ENCODE measurements around the gene FOXF1. TPM values are rescaled to one million over a fixed set of nuclear protein-coding genes. Genes with fewer than 3 reads are reported as not detected.

Gene FOXF1
- total and polyA plus RNA-seq, 9 of the 15 experiments (the other 6 are each of a cell fraction or from before 2014, with no cell fraction given), result 0.04 TPM; not detected in 8

GRCh38 chr16:86517652-86518258 is 7.4 kb downstream of the FOXF1 start (continued):
- TF ChIP-seq SMC3 (conservative IDR thresholded peaks at IDR 0.05; ENCODE audit: insufficient read depth, low read depth, low read length) (peak; percentile 63), ZNF280B (CRISPR knock-in tag; IDR thresholded peaks at IDR 0.05) (no peak), RAD21 (CRISPR knock-in tag; conservative IDR thresholded peaks at IDR 0.05 in 1 of 2, IDR thresholded peaks at IDR 0.05 in 1 of 2) (peak; percentile 72 to 84), STAG1 (CRISPR knock-in tag; IDR thresholded peaks at IDR 0.05; ENCODE audit: borderline replicate concordance) (peak; percentile 67; the same call in 1 of the 2 replicates), XRCC3 (IDR thresholded peaks at IDR 0.05) (no peak), CREB5 (CRISPR knock-in tag; IDR thresholded peaks at IDR 0.05) (no peak), MTF1 (CRISPR knock-in tag; IDR thresholded peaks at IDR 0.05; ENCODE audit: borderline replicate concordance) (no peak), HMG20A (CRISPR knock-in tag; conservative IDR thresholded peaks at IDR 0.05) (no peak), KDM2B (CRISPR knock-in tag; IDR thresholded peaks at IDR 0.05) (no peak), CC2D1A (IDR thresholded peaks at IDR 0.05) (0 out of 2 replicates have a peak, but pooled peaks have one; percentile 27), NFE2 (IDR thresholded peaks at IDR 0.05; ENCODE audit: low read depth) (no peak), ETV1 (tag; conservative IDR thresholded peaks at IDR 0.05; ENCODE audit: low read depth) (no peak), ZNF395 (CRISPR knock-in tag; IDR thresholded peaks at IDR 0.05) (no peak), CREB1 (IDR thresholded peaks at IDR 0.05) (no peak), CREB1 (CRISPR knock-in tag; IDR thresholded peaks at IDR 0.05) (no peak), BHLHE40 (IDR thresholded peaks at IDR 0.05; ENCODE audit: low read length) (peak; percentile 39), ARID3B (CRISPR knock-in tag; IDR thresholded peaks at IDR 0.05; ENCODE audit: borderline replicate concordance) (no peak), FOXO4 (CRISPR knock-in tag; IDR thresholded peaks at IDR 0.05) (no peak), ZNF280A (IDR thresholded peaks at IDR 0.05; ENCODE audit: low read depth, partially characterized antibody) (no peak)

Data from K562 (cell line).